CD14-positive monocyte (primary cell): ENCODE measurements around the gene MFN2. TPM values are rescaled to one million over a fixed set of nuclear protein-coding genes. Genes with fewer than 3 reads are reported as not detected.

Source experiments
- DNase-seq, 3 donors: peaks; one replicate each; pipeline ENCODE4 v3.0.0-alpha.2; 2011 to 2022
- H2AFZ ChIP-seq: 2 replicates; pipeline ENCODE4 v1.6.0; 2012; ENCODE audit warnings: mild to moderate bottlenecking, low read depth, low read length, inconsistent platforms; ENCODE audit not compliant: insufficient read depth, poor library complexity, severe bottlenecking
- H3K27ac ChIP-seq, 2 donors: 1 replicate in 1 of 2; 2 replicates in 1 of 2; pipeline ENCODE4 v1.5.1; 2012 to 2013; ENCODE audit warnings: low read length in 2 of 2, control low read depth in 1 of 2, inconsistent platforms in 1 of 2, low read depth in 1 of 2, mild to moderate bottlenecking in 1 of 2
- H3K27me3 ChIP-seq, 2 donors: one replicate each; pipeline versions ENCODE4 v1.6.0 to v1.6.1; 2011 to 2013; ENCODE audit warnings: low read length in 2 of 2; ENCODE audit not compliant: control insufficient read depth in 2 of 2, insufficient read depth in 2 of 2
- H3K36me3 ChIP-seq, 2 donors: replicated peaks in 1 of 2; 1 replicate in 1 of 2; 2 replicates in 1 of 2; pipeline versions ENCODE4 v1.5.1 to v1.6.1; 2012 to 2013; ENCODE audit warnings: low read length in 2 of 2, control low read depth in 1 of 2, inconsistent platforms in 1 of 2, mild to moderate bottlenecking in 1 of 2; ENCODE audit not compliant: insufficient read depth in 2 of 2, control insufficient read depth in 1 of 2
- H3K4me1 ChIP-seq, 2 donors: 1 replicate in 1 of 2; 2 replicates in 1 of 2; pipeline versions ENCODE4 v1.5.1 to v1.6.1; 2012 to 2013; ENCODE audit warnings: low read length in 2 of 2, control low read depth in 1 of 2, inconsistent platforms in 1 of 2, mild to moderate bottlenecking in 1 of 2, moderate library complexity in 1 of 2; ENCODE audit not compliant: insufficient read depth in 2 of 2, control insufficient read depth in 1 of 2
- H3K4me2 ChIP-seq: replicated peaks from 2 replicates; pipeline ENCODE3; 2012; ENCODE audit warnings: low read length, moderate library complexity, mild to moderate bottlenecking; ENCODE audit not compliant: poor library complexity, severe bottlenecking; ENCODE audit errors: extremely low read depth
- H3K4me3 ChIP-seq, 3 experiments: fragments of 200-600 bp in 1 of 3; sonication (generic) in 1 of 3; replicated peaks in 1 of 3; 1 replicate in 2 of 3; 2 replicates in 1 of 3; pipeline ENCODE4 v1.5.1; 2011 to 2013; ENCODE audit warnings: low read length in 3 of 3, mild to moderate bottlenecking in 3 of 3, control low read depth in 2 of 3, low read depth in 2 of 3, inconsistent platforms in 1 of 3, moderate library complexity in 1 of 3
- H3K79me2 ChIP-seq: 2 replicates; pipeline ENCODE4 v1.6.0; 2012; ENCODE audit warnings: mild to moderate bottlenecking, control low read depth, inconsistent platforms, low read length, moderate library complexity; ENCODE audit not compliant: insufficient read depth
- H3K9ac ChIP-seq: 2 replicates; pipeline ENCODE4 v1.6.0; 2017; ENCODE audit warnings: low read length, mild to moderate bottlenecking; ENCODE audit not compliant: insufficient read depth, poor library complexity, severe bottlenecking
- H3K9me3 ChIP-seq, 2 donors: replicated peaks in 1 of 2; 1 replicate in 1 of 2; 2 replicates in 1 of 2; pipeline versions ENCODE4 v1.5.1 to v1.6.1; 2012 to 2013; ENCODE audit warnings: low read length in 2 of 2, control low read depth in 1 of 2; ENCODE audit not compliant: control insufficient read depth in 1 of 2, insufficient read depth in 1 of 2
- H4K20me1 ChIP-seq: 2 replicates; pipeline ENCODE4 v1.6.0; 2012; ENCODE audit warnings: mild to moderate bottlenecking, low read length, control low read depth, moderate library complexity; ENCODE audit not compliant: insufficient read depth
- H3K27ac Mint-ChIP-seq, 7 donors: one replicate each; pipeline ENCODE4 v1.8.0; 2020; ENCODE audit warnings: mild to moderate bottlenecking in 7 of 7, mixed read lengths in 7 of 7, moderate library complexity in 6 of 7, inconsistent platforms in 2 of 7
- H3K27me3 Mint-ChIP-seq, 3 donors: one replicate each; pipeline ENCODE4 v1.8.0; 2021 to 2022; ENCODE audit warnings: low read depth in 3 of 3, mild to moderate bottlenecking in 3 of 3, mixed read lengths in 3 of 3, moderate library complexity in 3 of 3, inconsistent platforms in 1 of 3
- H3K36me3 Mint-ChIP-seq, 2 donors: one replicate each; pipeline ENCODE4 v1.8.0; 2020; ENCODE audit warnings: mixed read lengths in 2 of 2, inconsistent platforms in 1 of 2, mild to moderate bottlenecking in 1 of 2
- H3K4me1 Mint-ChIP-seq: one replicate; pipeline ENCODE4 v1.8.0; 2020; ENCODE audit warnings: mild to moderate bottlenecking, mixed read lengths
- H3K4me3 Mint-ChIP-seq, 2 donors: one replicate each; pipeline ENCODE4 v1.8.0; 2020; ENCODE audit warnings: mild to moderate bottlenecking in 2 of 2, mixed read lengths in 2 of 2, moderate library complexity in 1 of 2
- H3K9me3 Mint-ChIP-seq, 7 donors: one replicate each; pipeline ENCODE4 v1.8.0; 2020 to 2022; ENCODE audit warnings: mixed read lengths in 7 of 7, mild to moderate bottlenecking in 6 of 7, moderate library complexity in 6 of 7, inconsistent platforms in 2 of 7
- WGBS: methylation state at CpG from one replicate; pipeline ENCODE4 v1.1.5; 2013; ENCODE audit warnings: missing lambda C conversion rate; ENCODE audit not compliant: insufficient coverage; 5-methylcytosine and 5-hydroxymethylcytosine counted together
- intact Hi-C, 2 donors: fragments of 100-400 bp; cut with micrococcal nuclease; formaldehyde crosslinking; loops; one replicate each; pipeline versions ENCODE4 v1.15.0 to v1.15.1; 2023
- polyA plus RNA-seq, 3 donors: library from polyadenylated mRNA; depleted of rRNA in 1 of 3; unstranded in 2 of 3; stranded (reverse) in 1 of 3; fragments of 300-500 nt in 2 of 3; fragments of >200 nt in 1 of 3; fragmentation: Illumina TruSeq in 2 of 3; gene quantifications; 1 replicate in 2 of 3; 2 replicates in 1 of 3; pipeline ENCODE4 v1.2.3, GENCODE V29; 2012 to 2021
- TF ChIP-seq, protein P1 (sequence below): fragments of 200-600 bp; IDR thresholded peaks from one replicate; pipeline ENCODE4 v1.8.0; 2022; ENCODE audit warnings: antibody characterized with exemption, mild to moderate bottlenecking

MFN2 gene
- polyA plus RNA-seq, 3 donors, result 26.3 to 35.8 (median 30.3) TPM

DNA sequence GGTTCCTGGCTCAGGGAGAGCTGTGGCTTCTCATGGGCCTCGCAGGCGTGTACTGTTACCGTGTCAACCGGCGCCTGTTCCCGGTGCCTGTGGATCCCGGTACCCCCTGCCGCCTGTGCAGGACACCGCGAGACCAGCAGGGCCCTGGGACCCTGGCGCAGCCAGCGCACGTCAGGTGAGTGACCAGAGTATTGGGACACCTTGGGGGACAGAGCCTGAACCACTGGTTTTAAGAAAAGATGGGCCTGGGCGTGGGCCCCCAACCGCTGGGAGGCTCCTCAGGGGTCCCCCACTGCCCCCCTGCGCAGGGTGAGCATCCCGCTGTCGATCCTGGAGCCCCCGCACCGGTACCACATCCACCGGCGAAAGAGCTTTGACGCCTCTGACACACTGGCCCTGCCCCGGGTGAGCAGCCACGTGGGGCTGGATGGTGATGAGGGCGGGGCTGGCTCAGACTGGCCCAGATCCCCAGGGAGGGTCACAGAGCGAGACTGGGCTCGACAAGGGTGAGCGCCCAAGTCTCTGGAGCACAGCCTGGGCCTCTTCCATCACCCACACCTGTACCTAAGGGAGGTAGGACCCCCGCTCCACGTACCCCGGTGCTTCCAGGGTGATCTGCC, 49.6 kb downstream of the MFN2 start:
- 95% methylated on average over 30 of the region's 32 CpGs for WGBS
- Mint-ChIP-seq H3K27ac (no peak overlapping the region), H3K9me3 (no peaks in the 10 kb centered on the region), H3K4me3 (no peak overlapping the region), H3K36me3 (peaks cover 67 to 83% of the 10 kb centered on the region in 2 donors), H3K4me1 (peaks cover 7% of the 10 kb centered on the region), H3K27me3 (peaks cover 0 to 1% (median 0%) of the 10 kb centered on the region in 3 donors)
- intact Hi-C loops, result no loop called here
- no peak overlapping the region for H3K9ac ChIP-seq
- DNase-seq, result no peak
- H3K9me3 ChIP-seq, result no peaks in the 10 kb centered on the region
- no peak overlapping the region for H3K4me3 ChIP-seq
- H3K4me1 ChIP-seq, result peaks cover 0 to under 1% of the 10 kb centered on the region in 2 donors
- H3K27me3 ChIP-seq, result no peaks in the 10 kb centered on the region
- peaks cover 3% of the 10 kb centered on the region for H3K79me2 ChIP-seq
- TF ChIP-seq, protein P1, sequence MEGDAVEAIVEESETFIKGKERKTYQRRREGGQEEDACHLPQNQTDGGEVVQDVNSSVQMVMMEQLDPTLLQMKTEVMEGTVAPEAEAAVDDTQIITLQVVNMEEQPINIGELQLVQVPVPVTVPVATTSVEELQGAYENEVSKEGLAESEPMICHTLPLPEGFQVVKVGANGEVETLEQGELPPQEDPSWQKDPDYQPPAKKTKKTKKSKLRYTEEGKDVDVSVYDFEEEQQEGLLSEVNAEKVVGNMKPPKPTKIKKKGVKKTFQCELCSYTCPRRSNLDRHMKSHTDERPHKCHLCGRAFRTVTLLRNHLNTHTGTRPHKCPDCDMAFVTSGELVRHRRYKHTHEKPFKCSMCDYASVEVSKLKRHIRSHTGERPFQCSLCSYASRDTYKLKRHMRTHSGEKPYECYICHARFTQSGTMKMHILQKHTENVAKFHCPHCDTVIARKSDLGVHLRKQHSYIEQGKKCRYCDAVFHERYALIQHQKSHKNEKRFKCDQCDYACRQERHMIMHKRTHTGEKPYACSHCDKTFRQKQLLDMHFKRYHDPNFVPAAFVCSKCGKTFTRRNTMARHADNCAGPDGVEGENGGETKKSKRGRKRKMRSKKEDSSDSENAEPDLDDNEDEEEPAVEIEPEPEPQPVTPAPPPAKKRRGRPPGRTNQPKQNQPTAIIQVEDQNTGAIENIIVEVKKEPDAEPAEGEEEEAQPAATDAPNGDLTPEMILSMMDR, result no peak
- no peak overlapping the region for H3K4me2 ChIP-seq
- H2AFZ ChIP-seq, result no peak overlapping the region
- H4K20me1 ChIP-seq, result peaks cover 50% of the 10 kb centered on the region
- H3K27ac ChIP-seq, result no peak overlapping the region
- peaks cover 71 to 81% of the 10 kb centered on the region in 2 donors for H3K36me3 ChIP-seq

DNA sequence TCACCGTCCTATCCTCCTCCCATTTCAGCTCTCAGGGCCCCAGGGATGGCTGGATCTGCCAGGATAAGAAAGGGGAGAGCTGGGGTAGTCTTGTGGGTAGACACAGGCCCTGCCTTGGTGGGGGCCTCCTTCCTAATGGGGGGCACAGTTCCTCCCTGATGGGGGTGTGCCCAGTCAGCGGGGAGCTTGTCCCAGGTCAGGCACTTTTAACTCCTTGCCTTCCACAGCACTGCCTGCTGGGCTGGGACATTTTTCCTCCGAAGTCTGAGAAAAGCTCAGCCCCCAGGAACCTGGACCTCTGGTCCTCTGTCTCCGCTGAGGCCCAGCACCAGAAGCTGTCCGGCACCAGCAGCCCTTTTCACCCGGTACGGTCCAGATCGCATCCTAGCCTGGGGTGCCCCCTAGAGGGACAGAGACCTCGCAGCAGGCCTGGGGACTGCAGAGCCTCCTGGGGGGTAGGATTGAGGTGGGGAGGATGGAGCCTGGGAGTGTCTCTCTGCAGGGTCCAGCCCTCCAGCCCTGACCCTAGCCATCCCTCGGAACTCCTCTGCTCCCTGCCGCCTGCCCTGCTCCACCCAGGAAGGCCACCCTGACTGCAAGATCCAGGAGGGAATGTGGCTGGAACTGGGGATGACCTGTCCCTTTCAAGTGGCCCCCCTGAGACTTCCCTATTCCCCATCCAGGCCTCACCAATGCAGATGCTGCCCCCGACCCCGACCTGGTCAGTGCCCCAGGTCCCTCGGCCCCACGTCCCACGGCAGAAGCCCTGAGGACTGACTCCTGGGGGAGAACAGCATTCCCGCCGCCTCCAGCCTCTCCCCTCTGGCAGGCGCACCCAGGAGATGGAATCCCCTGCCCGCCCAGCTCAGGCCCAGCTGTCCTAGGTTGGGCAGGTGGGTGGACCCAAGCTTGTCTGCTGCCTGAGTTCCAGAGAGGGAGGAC, 51.1 kb downstream of the MFN2 start:
- H3K27ac Mint-ChIP-seq, result peak overlapping the region in 4 of 7 donors; percentile 45 to 68 (median 50)
- Histone ChIP-seq H2AFZ (no peak overlapping the region), H3K9ac (no peak overlapping the region), H3K79me2 (no peaks in the 10 kb centered on the region), H3K4me1 (peaks cover 9 to 10% of the 10 kb centered on the region in 2 donors), H3K27ac (peak overlapping the region in 1 of 2 donors; percentile 20), H3K36me3 (peaks cover 59 to 66% of the 10 kb centered on the region in 2 donors), H3K27me3 (no peaks in the 10 kb centered on the region), H3K9me3 (no peaks in the 10 kb centered on the region), H3K4me2 (no peak overlapping the region), H3K4me3 (no peak overlapping the region), H4K20me1 (peaks cover 42% of the 10 kb centered on the region)
- TF ChIP-seq, protein P1, result peak; percentile 39
- peaks cover 18% of the 10 kb centered on the region for H3K4me1 Mint-ChIP-seq
- peaks cover 0 to 1% (median 0%) of the 10 kb centered on the region in 3 donors for H3K27me3 Mint-ChIP-seq
- no peak for DNase-seq
- intact Hi-C loops, result no loop called here
- peaks cover 55 to 68% of the 10 kb centered on the region in 2 donors for H3K36me3 Mint-ChIP-seq
- WGBS, result 94% methylated on average over 17 of the region's 20 CpGs
- H3K9me3 Mint-ChIP-seq, result no peaks in the 10 kb centered on the region
- no peak overlapping the region for H3K4me3 Mint-ChIP-seq
